ENCODE data around the gene NOP56. TPM values are rescaled to one million over a fixed set of nuclear protein-coding genes. Genes with fewer than 3 reads are reported as not detected.

The NOP56 gene
- total and polyA plus RNA-seq, 2 donors (not counting 1 experiment from before 2014, with no cell fraction given) = 212 to 247 TPM

DNA sequence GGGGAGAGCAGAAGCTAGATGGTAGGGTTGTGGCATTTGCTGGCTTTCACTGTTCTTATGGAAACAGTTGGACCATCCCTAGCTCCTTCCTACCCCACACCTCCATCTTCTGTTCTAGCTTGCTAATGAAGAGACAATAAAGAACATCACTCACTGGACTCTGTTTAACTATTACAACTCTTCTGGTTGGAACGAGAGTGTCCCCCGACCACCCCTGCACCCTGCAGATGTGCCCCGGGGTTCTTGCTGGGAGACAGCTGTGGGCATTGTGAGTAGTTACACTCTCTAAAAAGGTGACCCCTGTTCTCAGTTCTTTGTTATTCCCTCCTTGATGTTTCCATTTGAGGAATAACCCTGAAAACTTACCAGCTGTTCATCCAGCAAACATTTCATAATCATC lies 40.4 kb upstream of the NOP56 start:
- H3K9ac ChIP-seq (ENCODE audit: low read length) = no peak overlapping the region
- DNase-seq = no peak
- H3K9me3 Mint-ChIP-seq (ENCODE audit: insufficient read depth) = peaks cover 2% of the 10 kb centered on the region
- no peak overlapping the region for H3K27ac ChIP-seq (ENCODE audit: low read length in 2 of 2)
- intact Hi-C loops (cut with micrococcal nuclease) = no loop called here
- no peaks in the 10 kb centered on the region for H3K36me3 ChIP-seq (replicated peaks in 1 of 2; ENCODE audit: control extremely low read depth in 1 of 2, control insufficient read depth in 1 of 2, extremely low read depth in 1 of 2, insufficient read depth in 2 of 2, low read length in 1 of 2)
- no peak for ATAC-seq (ENCODE audit: low read depth)
- H2AFZ ChIP-seq (ENCODE audit: insufficient read depth, low read depth, low read length, poor library complexity, severe bottlenecking) = no peak overlapping the region
- H3K27me3 Mint-ChIP-seq = peaks cover 44% of the 10 kb centered on the region
- TF ChIP-seq EZH2 (IDR thresholded peaks at IDR 0.05; ENCODE audit: borderline replicate concordance, insufficient read depth, low read depth, low read length, poor library complexity, severe bottlenecking) = no peak
- TF ChIP-seq, protein P1, sequence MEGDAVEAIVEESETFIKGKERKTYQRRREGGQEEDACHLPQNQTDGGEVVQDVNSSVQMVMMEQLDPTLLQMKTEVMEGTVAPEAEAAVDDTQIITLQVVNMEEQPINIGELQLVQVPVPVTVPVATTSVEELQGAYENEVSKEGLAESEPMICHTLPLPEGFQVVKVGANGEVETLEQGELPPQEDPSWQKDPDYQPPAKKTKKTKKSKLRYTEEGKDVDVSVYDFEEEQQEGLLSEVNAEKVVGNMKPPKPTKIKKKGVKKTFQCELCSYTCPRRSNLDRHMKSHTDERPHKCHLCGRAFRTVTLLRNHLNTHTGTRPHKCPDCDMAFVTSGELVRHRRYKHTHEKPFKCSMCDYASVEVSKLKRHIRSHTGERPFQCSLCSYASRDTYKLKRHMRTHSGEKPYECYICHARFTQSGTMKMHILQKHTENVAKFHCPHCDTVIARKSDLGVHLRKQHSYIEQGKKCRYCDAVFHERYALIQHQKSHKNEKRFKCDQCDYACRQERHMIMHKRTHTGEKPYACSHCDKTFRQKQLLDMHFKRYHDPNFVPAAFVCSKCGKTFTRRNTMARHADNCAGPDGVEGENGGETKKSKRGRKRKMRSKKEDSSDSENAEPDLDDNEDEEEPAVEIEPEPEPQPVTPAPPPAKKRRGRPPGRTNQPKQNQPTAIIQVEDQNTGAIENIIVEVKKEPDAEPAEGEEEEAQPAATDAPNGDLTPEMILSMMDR (IDR thresholded peaks at IDR 0.05) = no peak
- H3K9me3 ChIP-seq (ENCODE audit: control extremely low read depth in 1 of 3, control insufficient read depth in 2 of 3, insufficient read depth in 1 of 3, low read length in 2 of 3) = peaks cover 3 to 8% (median 5%) of the 10 kb centered on the region in 3 donors
- peaks cover 3% of the 10 kb centered on the region for H3K4me1 Mint-ChIP-seq
- H3K27ac Mint-ChIP-seq = no peak overlapping the region
- no peaks in the 10 kb centered on the region for H4K20me1 ChIP-seq (ENCODE audit: control insufficient read depth, insufficient read depth, low read length, poor library complexity, severe bottlenecking)
- no peak overlapping the region for H3K4me3 ChIP-seq (ENCODE audit: control extremely low read depth in 1 of 5, extremely low read depth in 1 of 5, insufficient read depth in 1 of 5, low read depth in 2 of 5, low read length in 4 of 5)
- 90% methylated on average over 2 of the region's 3 CpGs for WGBS (ENCODE audit: insufficient coverage)
- POLR2A ChIA-PET = no interaction called here
- no peaks in the 10 kb centered on the region for H3K79me2 ChIP-seq (ENCODE audit: control insufficient read depth, insufficient read depth, low read length)
- peaks cover 2% of the 10 kb centered on the region in 2 donors for H3K4me1 ChIP-seq (ENCODE audit: control insufficient read depth in 2 of 2, insufficient read depth in 2 of 2, low read length in 2 of 2)
- peaks cover 0 to 29% (median 4%) of the 10 kb centered on the region in 4 experiments for H3K27me3 ChIP-seq (replicated peaks in 1 of 4; ENCODE audit: control extremely low read depth in 1 of 4, control insufficient read depth in 3 of 4, insufficient read depth in 4 of 4, low read length in 3 of 4)
- CTCF ChIA-PET = no interaction called here
- no peak overlapping the region for H3K4me2 ChIP-seq (replicated peaks; ENCODE audit: low read depth, low read length, poor library complexity, severe bottlenecking)
- H3K4me3 Mint-ChIP-seq = no peak overlapping the region

DNA sequence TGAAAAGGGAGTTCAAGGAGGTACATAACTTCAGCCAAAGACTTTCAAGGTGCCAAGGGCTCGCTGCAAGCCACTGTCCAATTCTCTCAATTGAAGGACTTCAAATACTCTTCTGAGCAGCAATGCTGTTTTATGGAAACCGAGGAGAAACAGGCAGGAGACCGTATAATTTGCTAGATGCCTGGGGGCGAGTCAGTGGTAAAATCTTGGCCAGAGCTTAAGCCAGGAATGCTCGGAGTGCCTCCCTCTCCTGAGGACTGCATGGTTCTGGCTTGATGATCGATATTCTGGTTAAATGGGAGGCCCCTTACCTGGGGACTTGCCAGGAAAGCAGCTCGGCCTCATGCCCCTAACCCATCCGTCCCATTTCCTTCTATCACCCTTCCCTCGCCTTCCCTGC lies 35.8 kb upstream of the NOP56 start:
- Mint-ChIP-seq H3K27me3 (peaks cover 44% of the 10 kb centered on the region), H3K27ac (no peak overlapping the region), H3K4me3 (no peak overlapping the region), H3K9me3 (ENCODE audit: insufficient read depth) (no peaks in the 10 kb centered on the region), H3K4me1 (peaks cover 15% of the 10 kb centered on the region)
- DNase-seq (no peak), ATAC-seq (ENCODE audit: low read depth) (no peak)
- Histone ChIP-seq H3K79me2 (ENCODE audit: control insufficient read depth, insufficient read depth, low read length) (no peaks in the 10 kb centered on the region), H3K9me3 (ENCODE audit: control extremely low read depth in 1 of 3, control insufficient read depth in 2 of 3, insufficient read depth in 1 of 3, low read length in 2 of 3) (peaks cover 0 to 8% (median 1%) of the 10 kb centered on the region in 3 donors), H3K36me3 (replicated peaks in 1 of 2; ENCODE audit: control extremely low read depth in 1 of 2, control insufficient read depth in 1 of 2, extremely low read depth in 1 of 2, insufficient read depth in 2 of 2, low read length in 1 of 2) (no peaks in the 10 kb centered on the region), H3K27ac (ENCODE audit: low read length in 2 of 2) (no peak overlapping the region), H3K9ac (ENCODE audit: low read length) (no peak overlapping the region), H3K27me3 (replicated peaks in 1 of 4; ENCODE audit: control extremely low read depth in 1 of 4, control insufficient read depth in 3 of 4, insufficient read depth in 4 of 4, low read length in 3 of 4) (peaks cover 0 to 28% (median 3%) of the 10 kb centered on the region in 4 experiments), H3K4me1 (ENCODE audit: control insufficient read depth in 2 of 2, insufficient read depth in 2 of 2, low read length in 2 of 2) (peaks cover 5 to 9% of the 10 kb centered on the region in 2 donors), H2AFZ (ENCODE audit: insufficient read depth, low read depth, low read length, poor library complexity, severe bottlenecking) (no peak overlapping the region), H3K4me3 (ENCODE audit: control extremely low read depth in 1 of 5, extremely low read depth in 1 of 5, insufficient read depth in 1 of 5, low read depth in 2 of 5, low read length in 4 of 5) (no peak overlapping the region), H3K4me2 (replicated peaks; ENCODE audit: low read depth, low read length, poor library complexity, severe bottlenecking) (no peak overlapping the region), H4K20me1 (ENCODE audit: control insufficient read depth, insufficient read depth, low read length, poor library complexity, severe bottlenecking) (no peaks in the 10 kb centered on the region)
- WGBS (ENCODE audit: insufficient coverage) = 88% methylated on average over 8 of the region's 9 CpGs
- ChIA-PET POLR2A (no interaction called here), CTCF (no interaction called here)
- no peak for TF ChIP-seq EZH2 (IDR thresholded peaks at IDR 0.05; ENCODE audit: borderline replicate concordance, insufficient read depth, low read depth, low read length, poor library complexity, severe bottlenecking)
- TF ChIP-seq, protein P1 (IDR thresholded peaks at IDR 0.05) = no peak
- intact Hi-C loops (cut with micrococcal nuclease) = no loop called here

Measured in B cell (primary cell).